22Rv1 (cell line): ENCODE data around the gene UBASH3A.

Source experiments
- ZFX ChIP-seq: fragments of 450-650 bp; IDR thresholded peaks from 2 replicates; pipeline ENCODE4 v1.6.1; 2017; ENCODE audit warnings: antibody characterized with exemption, borderline replicate concordance
- TF ChIP-seq, protein P1 (sequence below): fragments of 450-650 bp; IDR thresholded peaks from 2 replicates; pipeline ENCODE4 v1.5.1; 2017; ENCODE audit warnings: mild to moderate bottlenecking

DNA sequence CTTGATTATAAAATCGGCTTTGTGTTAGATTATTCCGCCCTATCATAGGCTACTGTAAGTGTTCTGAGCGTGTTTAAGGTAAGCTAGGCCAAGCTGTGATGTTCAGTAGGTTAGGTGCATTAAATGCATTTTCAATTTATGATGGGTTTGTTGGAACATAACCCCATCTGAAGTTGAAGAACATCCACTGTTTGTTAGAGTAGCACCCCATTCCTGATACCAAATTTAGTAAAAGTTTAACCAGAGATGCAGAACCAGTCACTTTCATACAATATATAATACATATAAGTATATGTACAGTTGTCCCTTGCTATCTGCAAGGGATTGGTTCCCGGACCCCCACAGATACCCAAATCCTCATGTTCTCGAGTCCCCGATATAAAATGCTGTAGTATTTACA is 16.1 kb downstream of the UBASH3A start:
- TF ChIP-seq, protein P1, sequence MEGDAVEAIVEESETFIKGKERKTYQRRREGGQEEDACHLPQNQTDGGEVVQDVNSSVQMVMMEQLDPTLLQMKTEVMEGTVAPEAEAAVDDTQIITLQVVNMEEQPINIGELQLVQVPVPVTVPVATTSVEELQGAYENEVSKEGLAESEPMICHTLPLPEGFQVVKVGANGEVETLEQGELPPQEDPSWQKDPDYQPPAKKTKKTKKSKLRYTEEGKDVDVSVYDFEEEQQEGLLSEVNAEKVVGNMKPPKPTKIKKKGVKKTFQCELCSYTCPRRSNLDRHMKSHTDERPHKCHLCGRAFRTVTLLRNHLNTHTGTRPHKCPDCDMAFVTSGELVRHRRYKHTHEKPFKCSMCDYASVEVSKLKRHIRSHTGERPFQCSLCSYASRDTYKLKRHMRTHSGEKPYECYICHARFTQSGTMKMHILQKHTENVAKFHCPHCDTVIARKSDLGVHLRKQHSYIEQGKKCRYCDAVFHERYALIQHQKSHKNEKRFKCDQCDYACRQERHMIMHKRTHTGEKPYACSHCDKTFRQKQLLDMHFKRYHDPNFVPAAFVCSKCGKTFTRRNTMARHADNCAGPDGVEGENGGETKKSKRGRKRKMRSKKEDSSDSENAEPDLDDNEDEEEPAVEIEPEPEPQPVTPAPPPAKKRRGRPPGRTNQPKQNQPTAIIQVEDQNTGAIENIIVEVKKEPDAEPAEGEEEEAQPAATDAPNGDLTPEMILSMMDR: no peak
- no peak for TF ChIP-seq ZFX
